ENCODE data around the gene CFD. TPM values are rescaled to one million over a fixed set of nuclear protein-coding genes. Genes with fewer than 3 reads are reported as not detected.

Gene CFD
- total RNA-seq, 2 experiments from 2014 or later = 0.40 to 0.63 TPM

DNA sequence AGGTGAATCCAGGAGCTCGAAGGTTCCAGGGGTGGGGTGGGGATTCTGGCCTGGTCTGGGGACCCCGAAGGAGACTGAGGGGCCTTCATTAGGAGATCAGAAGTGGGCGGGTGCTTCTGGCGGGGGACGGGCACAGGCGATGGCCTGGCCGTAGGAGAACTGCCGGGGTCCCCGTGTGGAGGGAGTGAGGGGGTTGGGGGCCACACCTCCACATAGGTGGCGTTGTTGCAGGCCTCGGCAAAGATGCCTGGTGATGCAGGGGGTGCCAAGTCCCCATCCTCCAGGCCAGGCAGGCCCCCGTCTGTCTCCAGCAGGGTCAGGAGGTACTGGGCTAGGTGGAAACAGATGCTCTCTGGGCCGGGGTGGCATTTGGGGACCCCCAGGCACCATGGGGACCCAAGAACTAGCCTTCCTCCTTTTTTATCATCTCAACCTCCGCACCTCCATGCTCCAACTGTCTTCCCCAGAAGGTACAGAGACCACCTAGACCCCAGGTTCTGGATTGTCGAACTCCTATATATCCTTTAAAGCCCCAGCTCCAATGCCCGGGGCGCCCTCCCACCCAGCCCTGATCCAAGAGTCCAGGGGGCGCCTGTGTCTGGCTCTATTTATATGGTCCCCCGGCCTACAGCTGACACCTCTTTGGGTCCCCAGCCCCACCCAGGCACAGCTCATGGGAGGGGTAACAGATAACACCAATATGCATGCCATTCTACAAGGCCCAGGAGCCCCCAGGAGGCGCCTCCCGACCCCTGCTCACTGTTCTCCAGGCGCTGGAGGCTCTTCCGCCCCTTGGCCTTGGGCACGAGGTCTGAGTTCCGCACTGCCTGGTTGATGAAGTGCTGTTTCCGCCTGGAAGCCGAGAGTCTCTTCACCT lies 42.0 kb downstream of the CFD start:
- Mint-ChIP-seq H3K4me1 (ENCODE audit: low read depth) (peaks cover 20% of the 10 kb centered on the region), H3K9me3 (no peaks in the 10 kb centered on the region), H3K27me3 (no peaks in the 10 kb centered on the region), H3K4me3 (no peak overlapping the region), H3K36me3 (peaks cover 18% of the 10 kb centered on the region), H3K27ac (no peak overlapping the region)
- intact Hi-C loops (cut with micrococcal nuclease) = no loop called here
- CTCF ChIA-PET = no interaction called here
- DNase-seq = no peak
- POLR2A ChIA-PET = interaction anchor here (1.1 kb wide), 1 partner anchor 9 kb away, joined by 3 read pairs; the partner anchor contains the start of genes MED16 and RNU6-9

DNA sequence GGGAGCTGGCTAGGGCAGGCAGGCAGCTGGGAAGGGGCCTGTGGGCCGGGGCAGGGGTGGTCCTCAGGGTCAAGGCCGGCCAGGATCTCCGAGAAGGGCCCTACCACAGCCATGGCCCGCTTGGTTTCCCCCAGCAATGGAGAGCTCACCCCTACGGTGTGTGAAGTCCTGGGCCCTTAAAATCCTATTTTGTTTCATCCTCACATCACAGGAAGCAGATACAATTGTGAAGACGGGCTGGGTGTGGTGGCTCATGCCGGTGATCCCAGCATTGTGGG lies 42.6 kb downstream of the CFD start:
- ChIA-PET CTCF (no interaction called here), POLR2A (interaction anchor here (1.1 kb wide), 1 partner anchor 9 kb away, joined by 3 read pairs; the partner anchor contains the start of genes MED16 and RNU6-9)
- Mint-ChIP-seq H3K27me3 (no peaks in the 10 kb centered on the region), H3K4me3 (no peak overlapping the region), H3K36me3 (peaks cover 13% of the 10 kb centered on the region), H3K9me3 (no peaks in the 10 kb centered on the region), H3K4me1 (ENCODE audit: low read depth) (peaks cover 26% of the 10 kb centered on the region), H3K27ac (no peak overlapping the region)
- no peak for DNase-seq
- intact Hi-C loops (cut with micrococcal nuclease) = no loop called here

DNA sequence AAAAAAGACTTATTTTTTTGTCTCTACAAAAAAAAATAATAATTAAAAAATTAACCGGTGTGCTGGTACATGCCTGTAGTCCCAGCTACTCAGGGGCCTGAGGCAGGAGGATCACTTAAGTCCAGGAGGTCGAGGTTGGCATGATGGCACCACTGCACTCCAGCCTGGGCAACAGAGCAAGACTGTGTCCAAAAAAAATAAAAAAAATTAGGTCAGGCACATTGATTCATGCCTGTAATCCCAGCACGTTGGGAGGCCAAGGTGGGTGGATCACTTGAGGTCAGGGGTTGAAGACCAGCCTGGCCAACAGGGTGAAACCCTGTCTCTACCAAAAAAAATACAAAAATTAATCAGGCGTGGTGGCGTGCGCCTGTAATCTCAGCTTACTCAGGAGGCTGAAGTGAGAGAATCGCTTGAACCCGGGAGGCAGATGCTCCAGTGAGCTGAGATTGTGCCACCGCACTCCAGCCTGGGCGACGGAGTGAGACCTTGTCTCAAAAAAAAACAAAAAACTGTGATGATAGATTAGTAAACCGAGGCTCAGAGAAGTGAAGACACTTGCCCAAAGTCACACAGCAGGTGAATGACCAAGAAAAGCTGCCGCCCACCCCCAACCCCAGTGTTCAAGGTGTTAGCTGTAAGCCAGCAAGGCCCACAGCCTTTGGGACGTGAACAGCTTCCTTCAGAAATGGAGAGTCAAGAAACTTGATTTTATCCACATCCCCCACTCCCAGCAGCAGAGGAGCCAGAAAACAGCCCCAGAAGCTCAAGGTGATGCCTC lies 43.2 kb downstream of the CFD start:
- H3K27ac Mint-ChIP-seq = no peak overlapping the region

DNA sequence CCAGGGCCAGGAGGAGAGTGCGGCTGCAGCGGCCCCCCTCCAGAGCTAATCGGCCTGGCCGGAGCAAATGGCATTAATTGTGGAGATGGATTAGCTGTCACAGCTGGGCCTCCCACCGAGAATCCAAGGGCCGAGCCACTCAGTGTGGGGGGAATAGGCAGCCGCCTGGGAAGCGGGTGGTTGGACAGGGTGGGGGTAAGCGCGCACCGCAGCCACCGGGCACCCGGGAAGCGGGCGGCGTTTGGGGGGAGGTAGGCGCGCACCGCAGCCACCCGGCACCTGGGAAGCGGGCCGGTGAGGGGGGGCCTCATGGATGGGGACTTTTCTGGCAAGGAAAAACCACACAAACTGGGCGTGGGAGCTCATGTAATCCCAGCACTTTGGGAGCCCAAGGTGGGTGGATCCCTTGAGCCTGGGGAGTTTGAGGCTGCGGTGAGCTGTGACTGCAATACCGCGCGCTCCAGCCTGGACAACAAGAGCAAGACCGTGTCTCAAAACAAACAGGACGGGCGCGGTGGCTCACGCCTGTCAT lies 43.9 kb downstream of the CFD start:
- no peak overlapping the region for H3K27ac Mint-ChIP-seq
- CTCF ChIA-PET = no interaction called here
- no peaks in the 10 kb centered on the region for H3K9me3 Mint-ChIP-seq
- intact Hi-C loops (cut with micrococcal nuclease) = no loop called here
- DNase-seq = no peak
- H3K4me1 Mint-ChIP-seq (ENCODE audit: low read depth) = peaks cover 38% of the 10 kb centered on the region
- no peaks in the 10 kb centered on the region for H3K27me3 Mint-ChIP-seq
- H3K36me3 Mint-ChIP-seq = peaks cover 11% of the 10 kb centered on the region
- POLR2A ChIA-PET = interaction anchor here (1.7 kb wide), 1 partner anchor 30 kb away, joined by 3 read pairs; no protein-coding TSS in a partner anchor
- no peak overlapping the region for H3K4me3 Mint-ChIP-seq

More for the DNA sequence above, 43.2 kb downstream of the CFD start:
- peaks cover 32% of the 10 kb centered on the region for H3K4me1 Mint-ChIP-seq (ENCODE audit: low read depth)
- H3K9me3 Mint-ChIP-seq = no peaks in the 10 kb centered on the region
- no peak overlapping the region for H3K4me3 Mint-ChIP-seq
- no peaks in the 10 kb centered on the region for H3K27me3 Mint-ChIP-seq
- intact Hi-C loops (cut with micrococcal nuclease) = no loop called here
- CTCF ChIA-PET = no interaction called here
- DNase-seq = no peak
- H3K36me3 Mint-ChIP-seq = peaks cover 11% of the 10 kb centered on the region
- POLR2A ChIA-PET = interaction anchor here (1.1 to 1.7 kb wide), 2 partner anchors 10 to 29 kb away, joined by 3 read pairs; partner anchors contain the start of genes MED16 and RNU6-9

DNA sequence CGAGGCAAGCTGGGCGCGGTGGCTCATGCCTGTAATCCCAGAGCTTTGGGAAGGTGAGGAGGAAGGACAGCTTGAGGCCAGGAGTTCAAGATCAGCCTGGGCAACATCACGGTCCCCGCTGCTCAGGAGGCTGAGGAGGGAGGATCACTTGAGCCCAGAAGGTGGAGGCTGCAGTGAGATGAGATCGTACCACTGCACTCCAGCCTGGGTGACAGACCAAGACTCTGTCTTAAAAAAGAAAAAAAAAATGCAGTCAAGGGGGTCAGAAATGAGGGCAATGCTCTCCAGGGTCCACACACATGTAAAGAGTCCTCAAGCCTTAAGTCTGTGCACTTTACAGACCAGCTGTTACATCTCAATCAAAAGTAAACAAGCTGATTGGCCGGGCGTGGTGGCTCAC lies 45.1 kb downstream of the CFD start:
- POLR2A ChIA-PET = interaction anchor here (1.7 kb wide), 1 partner anchor 31 kb away, joined by 3 read pairs; no protein-coding TSS in a partner anchor
- Mint-ChIP-seq H3K36me3 (peaks cover 9% of the 10 kb centered on the region), H3K27me3 (no peaks in the 10 kb centered on the region), H3K9me3 (no peaks in the 10 kb centered on the region), H3K4me3 (no peak overlapping the region), H3K4me1 (ENCODE audit: low read depth) (peaks cover 50% of the 10 kb centered on the region), H3K27ac (no peak overlapping the region)
- DNase-seq = no peak
- intact Hi-C loops (cut with micrococcal nuclease) = no loop called here
- CTCF ChIA-PET = no interaction called here

DNA sequence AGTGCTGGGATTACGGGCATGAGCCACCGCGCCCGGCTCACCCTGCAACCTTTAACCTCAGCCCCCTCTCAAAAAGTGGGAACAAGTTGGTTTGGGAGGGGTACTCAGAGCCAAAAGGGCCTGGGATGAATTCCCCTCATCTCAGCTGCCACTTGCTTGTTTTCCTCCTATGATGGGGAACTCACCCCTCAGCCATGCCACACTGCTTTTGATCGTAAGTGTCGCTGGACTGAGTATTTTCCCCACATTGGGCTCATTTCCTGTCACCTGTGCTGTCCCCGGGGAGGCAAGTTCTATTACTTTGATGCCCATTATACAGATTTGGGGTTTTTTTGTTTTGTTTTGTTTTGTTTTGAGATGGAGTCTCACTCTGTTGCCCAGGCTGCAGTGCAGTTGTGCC lies 47.0 kb downstream of the CFD start:
- intact Hi-C loops (cut with micrococcal nuclease) = loop anchor here (5.0 kb wide), 1 partner anchor 109 kb away; the partner anchor contains the start of gene PTBP1
- Mint-ChIP-seq H3K27me3 (no peaks in the 10 kb centered on the region), H3K27ac (peak overlapping the region; percentile 91), H3K4me1 (ENCODE audit: low read depth) (peaks cover 52% of the 10 kb centered on the region), H3K4me3 (no peak overlapping the region), H3K36me3 (peaks cover 12% of the 10 kb centered on the region), H3K9me3 (no peaks in the 10 kb centered on the region)
- CTCF ChIA-PET = no interaction called here
- peak; percentile 40 for DNase-seq
- POLR2A ChIA-PET = interaction anchor here (0.6 to 0.8 kb wide), 3 partner anchors 11 to 97 kb away, joined by 3 to 4 read pairs (median 3); no protein-coding TSS in a partner anchor

DNA sequence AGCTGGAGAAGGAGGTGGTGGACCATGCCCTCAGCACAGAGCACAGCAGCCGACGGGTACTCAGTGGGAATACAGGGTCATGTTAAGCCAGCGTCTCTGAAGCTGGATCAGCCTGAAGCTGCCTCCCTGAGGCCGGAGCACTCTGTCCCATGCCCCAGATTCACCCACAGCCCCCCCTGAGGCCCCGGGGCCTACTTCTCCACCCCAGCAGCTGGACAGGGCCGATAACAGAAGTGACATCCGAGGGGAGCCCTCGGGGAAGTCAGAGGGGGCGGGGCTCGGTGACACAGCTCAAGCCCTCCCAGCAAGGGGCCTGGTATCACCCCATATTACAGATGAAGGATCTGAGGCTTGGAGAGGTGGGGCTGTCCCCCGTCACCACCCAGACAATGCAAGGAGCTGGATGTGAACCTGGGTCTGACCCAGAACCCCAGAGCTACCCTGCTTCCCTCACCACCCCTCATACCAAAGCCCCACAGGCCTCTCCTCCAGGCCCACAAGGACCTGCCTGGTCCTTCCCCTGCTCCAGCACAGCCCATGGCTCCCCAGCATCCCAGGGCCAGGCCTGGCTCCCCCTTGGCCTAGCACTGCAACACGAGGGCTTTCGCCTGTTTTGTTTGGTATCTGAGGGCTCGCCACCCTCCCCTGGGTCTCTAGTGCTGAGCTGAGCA lies 47.9 kb downstream of the CFD start:
- peak; percentile 54 for DNase-seq
- Mint-ChIP-seq H3K4me1 (ENCODE audit: low read depth) (peaks cover 52% of the 10 kb centered on the region), H3K4me3 (no peak overlapping the region), H3K27me3 (no peaks in the 10 kb centered on the region), H3K36me3 (peaks cover 7% of the 10 kb centered on the region), H3K27ac (peak overlapping the region; percentile 91), H3K9me3 (no peaks in the 10 kb centered on the region)
- intact Hi-C loops (cut with micrococcal nuclease) = loop anchor here (5.0 kb wide), 1 partner anchor 110 kb away; the partner anchor contains the start of gene PTBP1
- CTCF ChIA-PET = interaction anchor here (1.1 to 1.9 kb wide), 2 partner anchors 14 to 44 kb away, joined by 5 read pairs; no protein-coding TSS in a partner anchor
- POLR2A ChIA-PET = interaction anchor here (0.6 to 1.6 kb wide), 4 partner anchors 12 to 109 kb away, joined by 3 to 6 read pairs (median 4); no protein-coding TSS in a partner anchor

DNA sequence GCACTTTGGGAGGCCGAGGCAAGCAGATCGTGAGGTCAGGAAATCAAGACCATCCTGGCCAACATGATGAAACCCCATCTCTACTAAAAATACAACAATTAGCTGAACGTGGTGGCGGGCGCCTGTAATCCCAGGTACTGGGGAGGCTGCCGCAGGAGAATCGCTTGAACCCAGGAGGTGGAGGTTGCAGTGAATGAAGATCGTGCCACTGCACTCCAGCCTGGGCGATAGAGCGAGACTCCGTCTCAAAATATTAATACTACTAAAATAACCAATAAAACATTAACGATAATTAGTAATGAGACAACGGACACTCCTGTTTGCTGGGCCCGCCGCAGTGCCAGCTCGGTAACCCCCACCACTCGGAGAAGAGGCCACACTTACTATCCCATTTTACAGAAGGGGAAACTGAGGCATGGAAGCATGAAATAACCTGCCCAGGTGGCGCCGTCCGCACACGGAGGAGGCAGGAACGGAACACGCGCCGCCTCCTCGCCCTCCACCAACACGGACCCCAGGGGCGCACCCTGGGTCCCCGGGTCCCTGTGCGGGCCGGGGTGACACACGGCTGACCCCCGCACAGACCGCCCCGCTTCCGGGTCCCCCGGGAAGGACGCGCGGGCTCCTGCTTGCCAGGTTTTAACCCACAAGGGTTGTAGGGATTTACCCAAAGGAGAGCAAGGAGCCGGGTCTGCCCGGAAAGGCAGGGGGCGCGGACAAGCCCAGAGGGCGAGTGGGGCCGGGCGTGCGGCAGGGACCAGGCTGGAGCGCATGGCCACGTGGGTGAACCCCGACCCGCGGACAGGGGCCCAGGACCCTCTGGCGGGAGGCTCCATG lies 52.0 kb downstream of the CFD start:
- ChIA-PET CTCF (interaction anchor here (0.8 to 1.6 kb wide), 2 partner anchors 70 to 142 kb away, joined by 3 read pairs; no protein-coding TSS in a partner anchor), POLR2A (no interaction called here)
- Mint-ChIP-seq H3K27ac (peak overlapping the region; percentile 70), H3K9me3 (no peaks in the 10 kb centered on the region), H3K36me3 (peaks cover 5% of the 10 kb centered on the region), H3K4me3 (peak overlapping the region; percentile 67), H3K4me1 (ENCODE audit: low read depth) (peaks cover 47% of the 10 kb centered on the region), H3K27me3 (no peaks in the 10 kb centered on the region)
- DNase-seq = no peak
- intact Hi-C loops (cut with micrococcal nuclease) = loop anchor here (10.0 kb wide), 1 partner anchor 247 kb away; the partner anchor contains the start of gene RNF126

DNA sequence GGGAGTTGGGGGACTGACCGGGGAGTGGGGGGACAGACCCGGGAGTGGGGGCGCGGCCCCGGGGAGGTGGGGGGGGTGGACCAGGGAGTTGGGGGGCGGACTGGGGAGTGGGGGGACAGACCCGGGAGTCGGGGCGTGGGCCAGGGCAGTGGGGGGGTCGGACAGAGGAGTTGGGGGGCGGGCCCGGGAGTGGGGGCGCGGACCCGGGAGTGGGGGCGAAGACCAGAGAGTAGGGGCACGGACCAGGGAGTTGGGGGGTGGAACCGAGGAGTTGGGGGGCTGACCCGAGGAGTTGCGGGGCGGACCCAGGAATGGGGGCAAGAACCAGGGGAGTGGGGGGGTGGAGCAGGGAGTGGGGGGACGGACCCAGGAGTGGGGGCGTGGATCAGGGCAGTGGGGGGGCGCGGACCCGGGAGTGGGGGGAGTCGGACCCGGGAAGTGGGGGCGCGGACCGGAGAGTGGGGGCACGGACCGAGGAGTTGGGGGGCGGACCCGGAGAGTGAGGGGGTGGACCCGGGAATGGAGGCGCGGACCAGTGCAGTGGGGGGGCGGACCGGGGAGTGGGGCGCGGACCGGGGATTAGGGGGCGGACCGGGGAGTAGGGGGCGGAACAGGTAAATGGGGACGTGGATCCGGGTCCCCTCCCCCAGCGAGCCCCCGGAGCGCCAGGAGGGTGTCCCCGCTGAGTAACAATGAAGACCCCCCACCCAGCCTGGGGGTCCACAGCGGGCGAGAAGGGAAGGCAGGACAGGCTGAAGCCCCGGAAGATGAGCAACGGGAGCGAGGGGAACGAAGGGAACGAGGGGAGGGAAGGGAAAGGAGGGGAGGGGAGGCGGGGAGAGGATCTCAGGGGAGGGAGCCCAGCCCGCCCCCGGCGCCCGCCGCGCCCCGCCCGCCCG lies 53.0 kb downstream of the CFD start:
- POLR2A ChIA-PET = interaction anchor here (1.9 kb wide), 1 partner anchor 19 kb away, joined by 5 read pairs; the partner anchor contains the start of genes MED16 and RNU6-9
- no peaks in the 10 kb centered on the region for H3K9me3 Mint-ChIP-seq
- peaks cover 37% of the 10 kb centered on the region for H3K4me1 Mint-ChIP-seq (ENCODE audit: low read depth)
- CTCF ChIA-PET = interaction anchor here (1.5 kb wide), 1 partner anchor 49 kb away, joined by 6 read pairs; no protein-coding TSS in a partner anchor
- H3K4me3 Mint-ChIP-seq = peak overlapping the region; percentile 77
- intact Hi-C loops (cut with micrococcal nuclease) = loop anchor here (10.0 kb wide), 1 partner anchor 248 kb away; the partner anchor contains the start of gene RNF126
- DNase-seq = no peak
- peaks cover 5% of the 10 kb centered on the region for H3K36me3 Mint-ChIP-seq
- peak overlapping the region; percentile 82 for H3K27ac Mint-ChIP-seq
- H3K27me3 Mint-ChIP-seq = no peaks in the 10 kb centered on the region
